ENCODE data around the gene PITPNB.

PITPNB gene

DNA sequence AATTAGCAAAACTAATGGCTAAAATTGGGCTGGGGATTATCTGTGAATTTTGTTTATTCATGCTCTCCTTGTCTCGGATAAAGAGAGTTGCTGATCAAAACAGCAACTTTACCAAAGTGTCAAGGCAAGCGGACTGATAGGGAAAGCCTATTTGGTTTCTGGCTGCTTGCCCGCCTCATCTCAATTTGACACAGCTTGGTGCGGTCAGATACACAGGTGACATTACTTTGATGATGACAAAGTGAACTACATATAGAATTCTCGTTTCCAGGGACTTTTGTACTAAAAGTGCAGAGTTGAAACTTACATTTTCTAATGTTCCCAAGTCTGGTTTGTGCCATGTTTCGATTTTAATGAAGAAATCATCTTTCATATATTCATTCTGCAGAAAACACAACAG, 22.8 kb downstream of the PITPNB start:
- DNase-seq (ENCODE audit: low spot score): peak; percentile 39
- in situ Hi-C loops (cut with MboI; ENCODE audit: low pct_unique_long_range_greater_than_20kb, low sequenced_read_pairs, unreplicated experiment): no loop called here

DNA sequence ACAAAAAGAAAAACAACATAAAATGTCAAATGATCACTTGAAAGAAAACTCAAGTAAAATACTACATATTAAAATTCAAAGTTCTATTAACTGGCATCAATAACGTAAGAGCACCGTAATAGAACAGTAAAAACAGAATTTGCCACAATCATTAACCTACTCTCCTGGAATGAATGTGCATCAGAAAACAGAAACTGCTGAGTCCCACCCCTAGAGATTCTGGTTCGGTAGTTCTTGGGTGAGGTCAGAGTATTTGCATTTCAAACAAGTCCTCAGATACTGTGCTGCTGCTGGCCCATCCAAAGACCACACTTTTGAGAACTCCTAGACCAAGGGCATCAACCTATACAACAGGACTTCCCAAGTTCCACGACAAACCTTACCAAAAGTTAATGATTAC, 23.5 kb downstream of the PITPNB start:
- in situ Hi-C loops (cut with MboI; ENCODE audit: low pct_unique_long_range_greater_than_20kb, low sequenced_read_pairs, unreplicated experiment): no loop called here
- DNase-seq (ENCODE audit: low spot score): peak; percentile 65
- TF ChIP-seq, protein P1, sequence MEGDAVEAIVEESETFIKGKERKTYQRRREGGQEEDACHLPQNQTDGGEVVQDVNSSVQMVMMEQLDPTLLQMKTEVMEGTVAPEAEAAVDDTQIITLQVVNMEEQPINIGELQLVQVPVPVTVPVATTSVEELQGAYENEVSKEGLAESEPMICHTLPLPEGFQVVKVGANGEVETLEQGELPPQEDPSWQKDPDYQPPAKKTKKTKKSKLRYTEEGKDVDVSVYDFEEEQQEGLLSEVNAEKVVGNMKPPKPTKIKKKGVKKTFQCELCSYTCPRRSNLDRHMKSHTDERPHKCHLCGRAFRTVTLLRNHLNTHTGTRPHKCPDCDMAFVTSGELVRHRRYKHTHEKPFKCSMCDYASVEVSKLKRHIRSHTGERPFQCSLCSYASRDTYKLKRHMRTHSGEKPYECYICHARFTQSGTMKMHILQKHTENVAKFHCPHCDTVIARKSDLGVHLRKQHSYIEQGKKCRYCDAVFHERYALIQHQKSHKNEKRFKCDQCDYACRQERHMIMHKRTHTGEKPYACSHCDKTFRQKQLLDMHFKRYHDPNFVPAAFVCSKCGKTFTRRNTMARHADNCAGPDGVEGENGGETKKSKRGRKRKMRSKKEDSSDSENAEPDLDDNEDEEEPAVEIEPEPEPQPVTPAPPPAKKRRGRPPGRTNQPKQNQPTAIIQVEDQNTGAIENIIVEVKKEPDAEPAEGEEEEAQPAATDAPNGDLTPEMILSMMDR (IDR thresholded peaks at IDR 0.05; ENCODE audit: extremely low read depth, insufficient read depth, missing control alignments): no peak

More for the DNA sequence above, 22.8 kb downstream of the PITPNB start:
- TF ChIP-seq, protein P1 (IDR thresholded peaks at IDR 0.05; ENCODE audit: extremely low read depth, insufficient read depth, missing control alignments): no peak

DNA sequence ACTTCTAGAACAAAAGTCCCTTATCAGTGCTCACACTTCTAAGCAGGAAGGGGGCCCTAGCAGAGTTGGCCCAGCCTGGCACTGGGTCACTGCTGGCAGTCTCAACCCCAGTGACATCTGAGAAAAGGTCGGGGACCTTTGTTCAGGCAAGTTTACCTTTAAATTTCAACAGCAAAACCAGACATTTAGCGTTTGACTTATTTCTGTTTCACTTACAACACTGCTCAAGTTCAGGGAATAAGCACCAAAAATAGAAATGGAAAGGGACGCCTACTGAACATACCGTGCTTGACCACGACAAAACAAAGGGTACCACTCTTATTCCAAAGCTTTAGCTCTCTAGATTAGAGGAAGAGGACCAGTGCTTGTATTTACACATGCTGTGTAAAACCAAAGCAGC, 26.2 kb downstream of the PITPNB start:
- in situ Hi-C loops (cut with MboI; ENCODE audit: low pct_unique_long_range_greater_than_20kb, low sequenced_read_pairs, unreplicated experiment): no loop called here
- DNase-seq (ENCODE audit: low spot score): no peak

DNA sequence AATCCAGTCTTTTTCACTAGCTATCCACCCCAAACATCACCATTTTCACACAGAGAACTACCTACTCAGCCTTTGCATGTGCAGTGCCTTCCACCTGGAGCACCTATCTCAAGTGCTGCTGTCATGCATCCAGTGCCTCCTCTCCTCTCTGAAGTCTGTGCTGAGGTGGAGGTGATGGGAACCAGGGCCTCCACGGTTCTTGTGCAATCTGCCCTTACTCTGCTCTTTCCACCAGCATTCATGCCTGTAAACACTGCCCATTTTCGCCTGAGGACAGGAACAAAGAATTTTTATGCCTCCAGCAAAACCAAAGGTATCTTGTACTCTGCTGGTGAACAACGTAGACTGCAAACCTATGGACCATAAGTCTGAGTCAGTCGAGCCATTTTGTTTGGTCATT, 27.0 kb downstream of the PITPNB start:
- in situ Hi-C loops (cut with MboI; ENCODE audit: low pct_unique_long_range_greater_than_20kb, low sequenced_read_pairs, unreplicated experiment): no loop called here
- TF ChIP-seq, protein P1 (IDR thresholded peaks at IDR 0.05; ENCODE audit: extremely low read depth, insufficient read depth, missing control alignments): no peak

More for the DNA sequence above, 26.2 kb downstream of the PITPNB start:
- TF ChIP-seq, protein P1 (IDR thresholded peaks at IDR 0.05; ENCODE audit: extremely low read depth, insufficient read depth, missing control alignments): no peak

DNA sequence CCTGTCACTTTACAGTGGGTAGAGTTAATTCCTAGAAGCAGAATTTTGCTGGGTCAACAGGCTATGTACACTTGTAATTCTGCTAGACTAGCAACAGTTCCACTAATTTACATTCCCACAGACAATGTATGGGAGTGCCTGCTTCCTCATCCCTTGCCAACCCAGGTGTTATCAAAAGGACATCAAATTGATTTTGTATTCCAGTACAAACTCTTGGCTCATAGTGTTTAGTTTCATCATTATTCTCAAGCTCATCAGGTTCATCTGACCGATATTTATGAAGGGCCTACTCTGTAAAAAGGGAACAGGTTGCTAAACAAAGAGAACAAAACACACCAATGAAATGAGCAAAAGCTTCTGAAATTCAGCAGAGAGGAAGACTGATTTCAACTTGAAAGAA, 30.7 kb downstream of the PITPNB start:
- in situ Hi-C loops (cut with MboI; ENCODE audit: low pct_unique_long_range_greater_than_20kb, low sequenced_read_pairs, unreplicated experiment): loop anchor here (5.0 kb wide), 1 partner anchor 119 kb away; no protein-coding TSS in a partner anchor
- TF ChIP-seq, protein P1 (IDR thresholded peaks at IDR 0.05; ENCODE audit: extremely low read depth, insufficient read depth, missing control alignments): no peak
- no peak for DNase-seq (ENCODE audit: low spot score)

More for the DNA sequence above, 27.0 kb downstream of the PITPNB start:
- no peak for DNase-seq (ENCODE audit: low spot score)

DNA sequence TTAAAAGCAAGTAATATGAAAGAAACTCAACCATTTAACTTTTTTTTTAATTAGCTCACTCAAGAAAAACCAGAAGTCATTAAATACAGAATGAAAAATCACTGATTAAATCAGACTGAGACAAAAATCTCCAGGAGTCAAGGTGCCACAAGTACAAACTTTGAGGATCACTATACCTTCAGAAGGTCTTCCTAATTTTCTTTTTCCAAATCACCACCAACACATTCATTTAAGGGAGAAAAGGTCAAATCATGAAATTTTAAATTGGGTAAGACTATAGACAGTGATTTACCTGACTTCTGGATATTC, 32.3 kb downstream of the PITPNB start:
- in situ Hi-C loops (cut with MboI; ENCODE audit: low pct_unique_long_range_greater_than_20kb, low sequenced_read_pairs, unreplicated experiment): loop anchor here (5.0 kb wide), 1 partner anchor 121 kb away; no protein-coding TSS in a partner anchor
- TF ChIP-seq, protein P1 (IDR thresholded peaks at IDR 0.05; ENCODE audit: extremely low read depth, insufficient read depth, missing control alignments): no peak
- DNase-seq (ENCODE audit: low spot score): no peak
